Fibroblast of upper back skin (primary cell): Measurements from ENCODE around the gene OR4D9.

Experiments used
- DNase-seq: peaks from one replicate; pipeline ENCODE4 v3.0.0-alpha.2; 2013

Gene OR4D9

DNA sequence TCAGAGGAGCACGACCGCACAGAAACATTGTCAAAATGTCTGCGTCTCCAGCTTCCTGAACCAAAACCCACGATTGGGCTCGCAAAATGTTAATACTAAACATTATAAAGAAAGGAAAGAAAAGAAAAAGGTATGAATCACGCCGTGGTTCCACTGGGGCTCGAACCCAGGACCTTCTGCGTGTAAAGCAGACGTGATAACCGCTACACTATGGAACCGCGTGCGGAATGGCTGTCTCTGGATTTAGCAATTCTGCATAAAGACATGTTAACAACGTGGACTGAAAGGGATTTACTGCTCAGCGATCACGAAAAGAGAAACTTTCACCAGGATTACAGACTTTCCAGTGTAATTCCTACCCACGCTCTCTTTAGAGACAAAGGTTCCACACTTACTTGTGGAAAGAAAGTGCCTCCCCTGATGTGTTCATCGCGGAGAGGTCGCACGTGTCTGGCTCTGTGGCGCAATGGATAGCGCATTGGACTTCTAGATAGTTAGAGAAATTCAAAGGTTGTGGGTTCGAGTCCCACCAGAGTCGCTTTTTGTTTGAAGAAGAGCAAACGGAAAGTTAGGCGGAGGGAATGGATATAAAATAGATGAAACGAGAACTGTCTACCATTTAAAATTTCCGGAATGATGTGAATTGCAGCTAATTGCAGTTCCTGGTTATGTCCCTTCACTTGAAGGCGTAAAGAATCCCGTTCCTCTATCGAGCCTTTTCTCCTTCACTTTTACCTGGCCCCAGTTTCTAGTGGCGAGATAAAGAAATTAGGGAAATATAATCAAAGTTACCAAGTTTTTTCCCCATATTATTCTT, 39.7 kb downstream of the OR4D9 start:
- DNase-seq, result peak; percentile 96

GRCh38 chr11:59551659-59552521, 40.6 kb downstream of the OR4D9 start:
- DNase-seq, result peak; percentile 87

GRCh38 chr11:59552844-59553243, 41.5 kb downstream of the OR4D9 start:
- no peak for DNase-seq

DNA sequence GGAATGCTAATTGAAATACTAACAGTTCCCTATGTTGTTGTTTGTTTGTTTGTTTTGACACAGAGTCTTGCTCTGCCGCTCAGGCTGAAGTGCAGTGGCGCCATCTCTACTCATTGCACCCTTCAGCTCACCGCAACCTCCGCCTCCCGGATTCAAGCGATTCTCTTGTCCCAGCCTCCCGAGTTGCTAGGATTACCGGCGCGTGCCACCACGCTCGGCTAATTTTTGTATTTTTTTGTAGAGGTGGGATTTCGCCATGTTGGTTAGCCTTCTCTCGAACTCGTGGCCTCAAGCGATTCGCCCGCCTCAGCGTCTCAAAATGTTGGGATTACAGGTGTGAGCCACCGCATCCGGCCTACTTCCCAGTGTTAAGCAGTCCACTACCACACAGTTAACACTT, 42.0 kb downstream of the OR4D9 start:
- DNase-seq, result no peak

DNA sequence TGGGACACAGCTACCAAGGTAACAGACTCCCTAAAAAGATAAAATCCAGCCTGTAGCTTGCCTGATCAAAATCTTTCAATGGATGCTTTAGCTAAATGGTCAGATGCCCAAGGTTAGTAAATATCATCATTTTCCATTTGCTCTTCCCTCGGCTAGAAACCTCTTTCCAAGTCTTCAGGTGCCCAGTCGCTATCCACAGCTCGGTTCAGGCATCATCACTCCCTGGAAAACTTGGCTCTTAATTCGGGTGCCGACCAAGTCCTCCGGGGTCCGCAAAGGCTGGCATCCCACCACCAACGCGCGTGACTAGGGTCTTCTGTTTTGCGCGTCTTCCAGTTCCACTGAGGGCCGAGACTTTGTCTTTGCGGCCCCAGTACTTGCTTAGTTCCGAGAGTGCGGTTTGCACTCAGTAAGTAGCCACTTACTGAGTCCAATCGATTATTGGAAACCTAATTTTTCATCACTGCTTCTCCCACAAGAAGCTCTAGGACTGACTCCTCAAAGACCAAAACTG, 44.3 kb downstream of the OR4D9 start:
- no peak for DNase-seq

GRCh38 chr11:59556115-59556916, 45.0 kb downstream of the OR4D9 start:
- peak; percentile 96 for DNase-seq

- no peak for DNase-seq
Observed at GRCh38 chr11:59556917-59557348, 45.6 kb downstream of the OR4D9 start.

GRCh38 chr11:59558270-59558643, 46.9 kb downstream of the OR4D9 start:
- no peak for DNase-seq

- no peak for DNase-seq
Observed at GRCh38 chr11:59559886-59560285, 48.5 kb downstream of the OR4D9 start.

DNA sequence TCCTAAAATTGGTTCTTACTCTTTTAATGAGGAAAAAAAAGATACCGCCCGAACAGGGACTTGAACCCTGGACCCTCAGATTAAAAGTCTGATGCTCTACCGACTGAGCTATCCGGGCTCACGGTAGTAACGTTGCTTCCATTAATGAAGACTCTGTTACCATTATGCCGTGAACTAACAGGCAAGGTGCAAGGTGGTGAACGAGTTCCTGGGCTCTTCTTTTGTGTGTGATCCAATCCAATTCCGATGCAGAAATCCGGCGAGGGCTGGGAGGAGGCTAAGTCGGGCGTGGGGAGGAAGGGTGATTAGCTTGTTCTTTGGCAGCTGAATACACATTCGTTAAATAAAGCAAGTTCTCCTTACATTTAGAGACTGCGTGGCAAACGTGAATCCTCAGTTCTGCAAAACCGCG, 49.0 kb downstream of the OR4D9 start:
- peak; percentile 77 for DNase-seq

- peak; percentile 84 for DNase-seq
Observed at GRCh38 chr11:59560702-59561473, 49.5 kb downstream of the OR4D9 start.

GRCh38 chr11:59562292-59562691, 51.0 kb downstream of the OR4D9 start:
- no peak for DNase-seq
